ENCODE data around the gene TM7SF2. TPM values are rescaled to one million over a fixed set of nuclear protein-coding genes. Genes with fewer than 3 reads are reported as not detected.

The TM7SF2 gene
- total and polyA plus RNA-seq, 8 donors, result 7.6 to 118 (median 41.5) TPM

DNA sequence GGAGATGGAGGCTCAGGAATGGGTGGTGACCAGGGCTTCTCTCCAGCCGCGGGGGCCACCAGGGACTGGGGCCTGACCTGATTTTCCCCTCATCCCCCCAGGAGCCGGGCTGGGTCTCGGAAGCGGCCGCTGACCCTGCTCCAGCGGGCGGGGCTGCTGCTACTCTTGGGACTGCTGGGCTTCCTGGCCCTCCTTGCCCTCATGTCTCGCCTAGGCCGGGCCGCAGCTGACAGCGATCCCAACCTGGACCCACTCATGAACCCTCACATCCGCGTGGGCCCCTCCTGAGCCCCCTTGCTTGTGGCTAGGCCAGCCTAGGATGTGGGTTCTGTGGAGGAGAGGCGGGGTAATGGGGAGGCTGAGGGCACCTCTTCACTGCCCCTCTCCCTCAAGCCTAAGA, 23.8 kb upstream of the TM7SF2 start:
- no peak overlapping the region for H3K27ac ChIP-seq
- H3K4me1 ChIP-seq, result peaks cover 14 to 29% (median 23%) of the 10 kb centered on the region in 4 donors
- no peak for DNase-seq
- H3K36me3 ChIP-seq, result peaks cover 22 to 54% (median 48%) of the 10 kb centered on the region in 4 donors
- 92 to 99% (median 97%) methylated on average over 8 to 15 of the region's 15 CpGs for WGBS, 5 donors
- intact Hi-C loops (cut with DNase I; ENCODE audit: low total_unique reads), result no loop called here
- H3K9me3 ChIP-seq, result no peaks in the 10 kb centered on the region
- TF ChIP-seq POLR2AphosphoS5 (IDR thresholded peaks at IDR 0.05), result no peak
- no peak overlapping the region for H3K4me3 ChIP-seq
- no peaks in the 10 kb centered on the region for H3K27me3 ChIP-seq

DNA sequence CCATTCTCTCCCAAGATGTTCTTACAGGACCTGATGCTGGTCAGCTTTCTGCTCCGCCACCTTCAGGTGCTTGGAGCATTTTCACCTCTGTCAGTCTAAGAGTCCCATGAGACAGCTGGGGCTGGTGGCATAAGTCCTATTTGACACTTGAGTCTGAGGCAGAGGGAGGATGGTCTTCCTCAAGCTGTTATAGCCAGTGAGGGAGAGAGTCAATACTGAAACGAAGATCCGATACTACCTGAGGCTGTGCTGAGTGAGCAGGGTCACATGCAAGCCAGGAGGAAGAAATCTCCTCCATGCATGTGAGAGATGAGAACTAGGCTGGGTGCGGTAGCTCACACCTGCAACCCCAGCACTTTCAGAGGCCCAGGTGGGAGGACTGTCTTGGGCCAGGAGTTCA, 22.1 kb upstream of the TM7SF2 start:
- TF ChIP-seq POLR2A (IDR thresholded peaks at IDR 0.05) (no peak), EP300 (IDR thresholded peaks at IDR 0.05) (no peak), POLR2AphosphoS5 (IDR thresholded peaks at IDR 0.05) (no peak)
- TF ChIP-seq, protein P1, sequence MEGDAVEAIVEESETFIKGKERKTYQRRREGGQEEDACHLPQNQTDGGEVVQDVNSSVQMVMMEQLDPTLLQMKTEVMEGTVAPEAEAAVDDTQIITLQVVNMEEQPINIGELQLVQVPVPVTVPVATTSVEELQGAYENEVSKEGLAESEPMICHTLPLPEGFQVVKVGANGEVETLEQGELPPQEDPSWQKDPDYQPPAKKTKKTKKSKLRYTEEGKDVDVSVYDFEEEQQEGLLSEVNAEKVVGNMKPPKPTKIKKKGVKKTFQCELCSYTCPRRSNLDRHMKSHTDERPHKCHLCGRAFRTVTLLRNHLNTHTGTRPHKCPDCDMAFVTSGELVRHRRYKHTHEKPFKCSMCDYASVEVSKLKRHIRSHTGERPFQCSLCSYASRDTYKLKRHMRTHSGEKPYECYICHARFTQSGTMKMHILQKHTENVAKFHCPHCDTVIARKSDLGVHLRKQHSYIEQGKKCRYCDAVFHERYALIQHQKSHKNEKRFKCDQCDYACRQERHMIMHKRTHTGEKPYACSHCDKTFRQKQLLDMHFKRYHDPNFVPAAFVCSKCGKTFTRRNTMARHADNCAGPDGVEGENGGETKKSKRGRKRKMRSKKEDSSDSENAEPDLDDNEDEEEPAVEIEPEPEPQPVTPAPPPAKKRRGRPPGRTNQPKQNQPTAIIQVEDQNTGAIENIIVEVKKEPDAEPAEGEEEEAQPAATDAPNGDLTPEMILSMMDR (IDR thresholded peaks at IDR 0.05), result no peak
- peaks cover 22 to 54% (median 48%) of the 10 kb centered on the region in 4 donors for H3K36me3 ChIP-seq

DNA sequence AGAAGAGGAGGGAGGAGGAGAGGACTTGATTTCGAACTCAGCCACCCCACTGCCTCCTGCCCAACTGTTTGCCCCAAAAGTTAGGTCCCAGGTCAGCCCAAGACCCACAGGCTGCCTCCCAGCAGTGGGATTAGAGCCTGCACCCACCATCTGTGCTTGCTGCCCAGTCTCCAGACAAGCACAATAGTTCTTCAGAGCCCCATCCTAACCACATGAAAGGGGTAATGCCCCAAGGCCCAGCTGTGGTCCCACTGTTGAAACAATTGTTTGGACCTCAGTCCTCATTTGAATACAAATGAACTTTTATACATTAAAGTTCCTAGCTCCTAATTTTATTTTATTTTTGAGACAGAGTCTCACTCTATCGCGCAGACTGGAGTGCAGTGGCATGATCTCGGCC, 21.0 kb upstream of the TM7SF2 start:
- WGBS, 5 donors, result 92 to 100% (median 96%) methylated on average over 4 of the region's 4 CpGs
- intact Hi-C loops (cut with DNase I; ENCODE audit: low total_unique reads), result no loop called here

More for the DNA sequence above, 22.1 kb upstream of the TM7SF2 start:
- WGBS, 5 donors, result 88 to 94% (median 93%) methylated on average over 4 of the region's 4 CpGs
- H3K4me1 ChIP-seq, result peaks cover 7 to 17% (median 12%) of the 10 kb centered on the region in 4 donors
- intact Hi-C loops (cut with DNase I; ENCODE audit: low total_unique reads), result no loop called here
- H3K27me3 ChIP-seq, result no peaks in the 10 kb centered on the region
- H3K9me3 ChIP-seq, result no peaks in the 10 kb centered on the region
- H3K4me3 ChIP-seq, result no peak overlapping the region
- H3K27ac ChIP-seq, result no peak overlapping the region
- no peak for DNase-seq

DNA sequence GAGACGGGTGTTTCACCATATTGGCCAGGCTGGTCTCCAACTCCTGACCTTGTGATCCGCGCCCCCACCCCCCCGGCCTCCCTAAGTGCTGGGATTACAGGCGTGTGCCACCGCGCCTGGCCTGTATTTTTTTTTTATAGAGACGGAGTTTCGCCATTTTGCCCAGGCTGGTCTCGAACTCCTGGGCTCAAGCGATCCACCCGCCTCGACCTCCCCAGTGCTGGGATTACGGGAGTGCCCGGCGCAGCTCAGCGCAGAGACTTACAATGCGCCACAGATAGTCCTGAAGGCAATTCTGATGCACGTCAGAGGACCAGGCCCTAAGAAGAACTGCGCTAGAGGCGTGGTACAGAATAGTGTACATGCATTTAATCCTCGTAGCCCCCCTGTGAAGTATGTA, 16.2 kb upstream of the TM7SF2 start:
- H3K4me1 ChIP-seq, result peaks cover 7 to 34% (median 25%) of the 10 kb centered on the region in 4 donors
- DNase-seq, result no peak
- no peaks in the 10 kb centered on the region for H3K9me3 ChIP-seq
- peak overlapping the region; percentile 80 to 97 (median 85) for H3K4me3 ChIP-seq
- intact Hi-C loops (cut with DNase I; ENCODE audit: low total_unique reads), result no loop called here
- no peaks in the 10 kb centered on the region for H3K27me3 ChIP-seq
- 70 to 82% (median 76%) methylated on average over 22 of the region's 22 CpGs for WGBS, 5 donors
- TF ChIP-seq, protein P1 (IDR thresholded peaks at IDR 0.05), result no peak
- TF ChIP-seq POLR2A (IDR thresholded peaks at IDR 0.05) (no peak), POLR2AphosphoS5 (IDR thresholded peaks at IDR 0.05) (no peak), EP300 (IDR thresholded peaks at IDR 0.05) (no peak)
- H3K27ac ChIP-seq, result peak overlapping the region in 4 of 5 donors; percentile 92 to 97 (median 95)
- peaks cover 0 to 20% (median 16%) of the 10 kb centered on the region in 4 donors for H3K36me3 ChIP-seq

More for the DNA sequence above, 21.0 kb upstream of the TM7SF2 start:
- H3K9me3 ChIP-seq, result no peaks in the 10 kb centered on the region
- no peak overlapping the region for H3K4me3 ChIP-seq
- peaks cover 22 to 45% (median 44%) of the 10 kb centered on the region in 4 donors for H3K36me3 ChIP-seq
- peaks cover 0 to 10% (median 4%) of the 10 kb centered on the region in 4 donors for H3K4me1 ChIP-seq
- TF ChIP-seq POLR2A (IDR thresholded peaks at IDR 0.05) (no peak), EP300 (IDR thresholded peaks at IDR 0.05) (no peak), POLR2AphosphoS5 (IDR thresholded peaks at IDR 0.05) (no peak)
- TF ChIP-seq, protein P1 (IDR thresholded peaks at IDR 0.05), result no peak
- no peaks in the 10 kb centered on the region for H3K27me3 ChIP-seq
- no peak overlapping the region for H3K27ac ChIP-seq
- DNase-seq, result no peak
